Endothelial cell of umbilical vein (primary cell): ENCODE measurements around the gene LPIN1. TPM values are rescaled to one million over a fixed set of nuclear protein-coding genes. Genes with fewer than 3 reads are reported as not detected.

Source experiments
- BruUV-seq: library from RNA; stranded (reverse); fragments of 400-500 nt; replicated peaks from 2 replicates; lab custom pipeline; 2021; lab: Mats Ljungman, UMichigan
- CTCF ChIA-PET: fragments of 300-600, 350-600 bp; sonication (Branson Sonifier 250); formaldehyde crosslinking; loops from one replicate; lab custom pipeline; 2021; ENCODE audit warnings: antibody characterized with exemption, inconsistent platforms; lab: Charles Lee
- POLR2A ChIA-PET: fragments of 300-600, 350-600 bp; sonication (Branson Sonifier 250); formaldehyde crosslinking; loops from one replicate; lab custom pipeline; 2021; ENCODE audit warnings: antibody characterized with exemption, inconsistent platforms; lab: Charles Lee
- DNase-seq: peaks from one replicate; pipeline ENCODE4 v3.0.0-alpha.2; 2011; ENCODE audit warnings: low read depth, low spot score
- FAIRE-seq: peaks from 2 replicates; lab custom pipeline; 2011; peaks lifted over from hg19 to GRCh38; lab: Jason Lieb, UNC
- H2AFZ ChIP-seq: 2 replicates; pipeline ENCODE4 v1.6.0; 2012; ENCODE audit warnings: low read depth, low read length, control low read depth, inconsistent platforms
- H3K27ac ChIP-seq: 2 replicates; pipeline ENCODE4 v1.5.1; 2011; ENCODE audit warnings: low read depth, mild to moderate bottlenecking, control low read depth, low read length, moderate library complexity; ENCODE audit not compliant: insufficient read depth
- H3K27me3 ChIP-seq, 2 experiments: 2 replicates each; pipeline versions ENCODE4 v1.6.0 to v1.6.1; 2011; ENCODE audit warnings: low read length in 2 of 2, mixed read lengths in 1 of 2; ENCODE audit not compliant: control insufficient read depth in 2 of 2, insufficient read depth in 2 of 2
- H3K36me3 ChIP-seq, 2 experiments: 2 replicates in 1 of 2; 3 replicates in 1 of 2; pipeline ENCODE4 v1.5.1; 2011; ENCODE audit warnings: low read length in 2 of 2, mild to moderate bottlenecking in 1 of 2, moderate library complexity in 1 of 2; ENCODE audit not compliant: control insufficient read depth in 2 of 2, insufficient read depth in 2 of 2; ENCODE audit errors: extremely low read depth in 1 of 2
- H3K4me1 ChIP-seq: 3 replicates; pipeline ENCODE4 v1.5.1; 2011; ENCODE audit warnings: mild to moderate bottlenecking, low read length; ENCODE audit not compliant: control insufficient read depth, insufficient read depth; ENCODE audit errors: extremely low read depth
- H3K4me2 ChIP-seq: 2 replicates; pipeline ENCODE4 v1.6.1; 2011; ENCODE audit warnings: low read length, control low read depth, mixed read lengths; ENCODE audit not compliant: insufficient read depth
- H3K4me3 ChIP-seq, 3 experiments: fragments of 200-600 bp in 1 of 3; sonication (generic), shearing (Covaris generic) in 1 of 3; replicated peaks in 1 of 3; 2 replicates each; pipeline ENCODE4 v1.5.1; 2011 to 2016; ENCODE audit warnings: control low read depth in 3 of 3, low read length in 3 of 3, mild to moderate bottlenecking in 2 of 3, inconsistent platforms in 1 of 3, low read depth in 1 of 3, moderate library complexity in 1 of 3; ENCODE audit not compliant: insufficient read depth in 1 of 3
- H3K79me2 ChIP-seq: 2 replicates; pipeline ENCODE4 v1.6.0; 2012; ENCODE audit warnings: low read length, inconsistent platforms; ENCODE audit not compliant: control insufficient read depth, insufficient read depth
- H3K9ac ChIP-seq: replicated peaks from 2 replicates; pipeline ENCODE3; 2011; ENCODE audit warnings: low read length, control low read depth; ENCODE audit not compliant: insufficient read depth; ENCODE audit errors: extremely low read depth
- H3K9me1 ChIP-seq: replicated peaks from 3 replicates; pipeline ENCODE4 v1.6.0; 2011; ENCODE audit warnings: mild to moderate bottlenecking, low read length; ENCODE audit not compliant: control insufficient read depth, insufficient read depth; ENCODE audit errors: extremely low read depth
- H3K9me3 ChIP-seq: replicated peaks from 2 replicates; pipeline ENCODE4 v1.5.1; 2012; ENCODE audit warnings: low read length, inconsistent platforms; ENCODE audit not compliant: control insufficient read depth, insufficient read depth
- H4K20me1 ChIP-seq: replicated peaks from 2 replicates; pipeline ENCODE3; 2011; ENCODE audit warnings: mild to moderate bottlenecking, low read length; ENCODE audit not compliant: control insufficient read depth, insufficient read depth; ENCODE audit errors: extremely low read depth
- EZH2 ChIP-seq: IDR thresholded peaks from 2 replicates; pipeline ENCODE4 v1.6.1; 2012; ENCODE audit warnings: borderline replicate concordance, low read depth, mild to moderate bottlenecking, moderate library complexity, low read length, inconsistent platforms; ENCODE audit not compliant: severe bottlenecking
- FOS ChIP-seq: IDR thresholded peaks from 2 replicates; pipeline ENCODE4 v1.6.1; 2011; ENCODE audit warnings: mild to moderate bottlenecking, low read length, moderate library complexity, borderline replicate concordance; ENCODE audit not compliant: insufficient read depth
- GATA2 ChIP-seq: IDR thresholded peaks from 2 replicates; pipeline ENCODE4 v1.7.0; 2011; ENCODE audit warnings: low read depth, mild to moderate bottlenecking, moderate library complexity, mixed read lengths, low read length; ENCODE audit not compliant: insufficient read length, insufficient read depth
- JUN ChIP-seq: IDR thresholded peaks from 2 replicates; pipeline ENCODE4 v1.6.1; 2011; ENCODE audit warnings: borderline replicate concordance, low read depth; ENCODE audit not compliant: insufficient read length, insufficient read depth
- MAX ChIP-seq: IDR thresholded peaks from 2 replicates; pipeline ENCODE4 v1.6.1; 2011; ENCODE audit not compliant: insufficient read depth, insufficient read length
- POLR2AphosphoS5 ChIP-seq: IDR thresholded peaks from 2 replicates; pipeline ENCODE4 v1.6.1; 2012; ENCODE audit warnings: low read depth, mild to moderate bottlenecking, control low read depth, low read length, moderate library complexity; ENCODE audit not compliant: insufficient read depth
- dilution Hi-C: fragments of 300-500 bp; cut with MboI; formaldehyde crosslinking; loops from one replicate; pipeline ENCODE4 v1.15.0; 2019; ENCODE audit warnings: low sequenced_read_pairs; ENCODE audit not compliant: extremely low pct_ligation_motif_present
- intact Hi-C: fragments of 100-400 bp; cut with micrococcal nuclease; formaldehyde crosslinking; loops from one replicate; pipeline ENCODE4 v1.10.0; 2022
- polyA plus RNA-seq, 4 experiments: library from polyadenylated mRNA; depleted of rRNA in 3 of 4; stranded (reverse) in 3 of 4; unstranded in 1 of 4; fragments of >200 nt; gene quantifications; 2 replicates each; pipeline versions ENCODE4 v1.2.1 to v1.2.3, GENCODE V29; 2011 to 2012; ENCODE audit warnings: missing spikeins in 1 of 4
- total RNA-seq: library from RNA; stranded (reverse); gene quantifications from 2 replicates; pipeline ENCODE4 v1.2.3, GENCODE V29; 2021

LPIN1 gene
- total and polyA plus RNA-seq, 2 donors (not counting 3 experiments of a cell fraction or from before 2014, with no cell fraction given): 26.6 to 80.4 TPM

- no peak overlapping the region for H3K4me3 ChIP-seq
- no peak overlapping the region for H2AFZ ChIP-seq
- DNase-seq (no peak), FAIRE-seq (no peak)
- no TSS peak for BruUV-seq
- H3K9me3 ChIP-seq: no peaks in the 10 kb centered on the region
- H3K9ac ChIP-seq: no peak overlapping the region
- TF ChIP-seq MAX (no peak), POLR2AphosphoS5 (no peak), JUN (no peak), EZH2 (no peak), GATA2 (no peak), FOS (no peak)
- H3K9me1 ChIP-seq: no peaks in the 10 kb centered on the region
- H3K36me3 ChIP-seq: no peaks in the 10 kb centered on the region
- H3K27me3 ChIP-seq: no peaks in the 10 kb centered on the region
- H4K20me1 ChIP-seq: no peaks in the 10 kb centered on the region
- intact Hi-C loops (loop anchor here (10.0 kb wide), 3 partner anchors 284 to 814 kb away; partner anchors contain the start of gene E2F6), dilution Hi-C loops (no loop called here)
- peak overlapping the region; percentile 96 for H3K4me2 ChIP-seq
- peaks cover 55% of the 10 kb centered on the region for H3K4me1 ChIP-seq
- ChIA-PET CTCF (no interaction called here), POLR2A (no interaction called here)
- no peak overlapping the region for H3K27ac ChIP-seq
- peaks cover 69% of the 10 kb centered on the region for H3K79me2 ChIP-seq
Observed at GRCh38 chr2:11748861-11749645, 2.6 kb downstream of the LPIN1 start.
